ENCODE results near the gene IP6K1.
"Not testable (repeated sequence)": the region's sequence is repeated elsewhere in the genome, so short reads cannot be mapped to it uniquely, and the experiment has no call there.

- not testable (repeated sequence) for TF ChIP-seq CTCF, POLR2A, POLR2AphosphoS5 (IDR thresholded peaks at IDR 0.05)
These were observed 97.8 kb downstream of the IP6K1 start for GRCh38 chr3:49688338-49689045.

Measured in breast epithelium (tissue), 3 donors.